IPS DF 4.7 (cell line): ENCODE data around the gene CCDC85B.
A peak's percentile ranks its signal among the peaks of the same experiment; 100 is the strongest.

Source experiments
- DNase-seq: peaks from one replicate; pipeline ENCODE4 v3.0.0-alpha.2; 2013; ENCODE audit warnings: low spot score; ENCODE audit errors: extremely low read depth

CCDC85B gene

DNA sequence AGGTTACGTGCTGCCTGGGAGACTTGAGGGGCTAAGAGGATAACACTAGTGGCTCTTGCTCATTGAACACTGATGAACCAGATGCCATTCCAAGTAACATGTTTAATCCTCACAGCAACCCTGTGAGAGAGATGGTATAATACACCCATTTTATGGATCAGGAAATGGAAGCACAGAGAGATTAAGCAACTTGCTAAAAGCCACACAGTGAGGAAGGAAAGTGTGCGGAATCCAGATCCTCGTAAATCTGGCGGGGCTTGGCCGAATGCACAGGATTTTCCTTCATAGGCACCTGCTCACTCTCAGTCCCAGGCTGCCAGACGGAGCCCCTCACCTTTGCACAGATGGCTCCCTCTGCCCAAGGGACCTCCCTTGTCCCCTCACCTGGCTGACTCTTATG is 17.4 kb downstream of the CCDC85B start:
- DNase-seq = no peak

DNA sequence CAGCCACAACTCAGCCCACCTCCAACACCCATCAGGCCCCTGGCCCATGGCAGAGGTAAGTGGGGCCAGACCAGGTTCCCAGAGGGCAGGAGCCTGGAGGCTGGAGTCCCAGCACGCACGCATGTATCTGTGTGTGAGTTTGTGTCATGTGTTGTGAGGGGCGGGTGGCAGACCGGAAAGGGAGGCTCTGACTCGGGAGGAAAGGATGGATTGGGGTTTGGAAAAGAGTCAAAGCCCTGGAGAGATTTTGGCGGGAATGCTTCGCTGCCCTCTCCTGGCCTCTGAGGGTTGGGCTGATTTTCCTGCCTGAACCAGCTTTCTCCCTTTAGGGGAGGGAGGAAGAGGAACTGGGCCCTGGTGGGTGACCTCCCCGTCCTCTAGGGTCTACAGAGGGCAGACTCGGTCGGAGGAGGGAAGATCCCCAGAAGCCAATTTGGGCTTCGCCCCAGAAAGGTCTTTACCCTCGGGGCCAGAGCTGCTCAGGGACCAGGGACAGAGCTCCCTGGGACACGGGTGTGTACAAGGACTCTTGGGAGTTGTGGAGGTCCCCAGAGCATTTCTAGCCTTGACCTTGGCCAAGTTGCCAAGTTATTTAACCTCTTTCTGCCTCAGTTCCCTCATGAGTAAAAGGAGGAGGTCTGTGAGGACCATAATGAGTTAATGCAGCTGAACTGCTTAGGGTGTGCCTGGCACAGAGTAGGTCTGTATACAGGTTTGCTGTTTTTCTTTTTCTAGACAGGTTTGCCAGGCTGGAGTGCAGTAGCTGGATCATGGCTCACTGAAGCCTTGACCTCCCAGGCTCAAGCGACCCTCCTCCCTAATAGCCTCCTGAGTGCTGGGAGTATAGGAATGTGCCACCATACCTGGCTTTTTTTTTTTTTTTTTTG is 21.5 kb downstream of the CCDC85B start:
- no peak for DNase-seq

DNA sequence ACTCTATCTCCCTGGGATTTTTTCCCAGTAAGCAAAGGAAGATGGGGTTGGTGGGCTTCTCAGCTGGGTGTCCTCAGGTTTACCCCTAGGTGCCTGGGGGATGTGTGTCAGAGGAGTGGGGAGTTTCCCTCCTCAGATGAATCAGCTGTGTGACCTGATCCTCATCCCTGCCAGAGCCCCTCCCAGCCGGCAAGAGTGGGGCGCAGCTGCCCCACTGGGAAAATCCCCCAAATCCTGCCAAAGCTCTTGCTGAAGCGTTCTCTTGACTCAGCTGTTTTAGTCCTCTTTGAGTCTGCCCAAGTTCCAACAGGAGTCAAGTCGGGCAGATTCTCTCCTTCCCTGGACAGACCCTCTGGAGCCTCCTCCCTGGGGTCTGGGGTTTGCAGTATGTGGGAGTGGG is 22.4 kb downstream of the CCDC85B start:
- DNase-seq = no peak

DNA sequence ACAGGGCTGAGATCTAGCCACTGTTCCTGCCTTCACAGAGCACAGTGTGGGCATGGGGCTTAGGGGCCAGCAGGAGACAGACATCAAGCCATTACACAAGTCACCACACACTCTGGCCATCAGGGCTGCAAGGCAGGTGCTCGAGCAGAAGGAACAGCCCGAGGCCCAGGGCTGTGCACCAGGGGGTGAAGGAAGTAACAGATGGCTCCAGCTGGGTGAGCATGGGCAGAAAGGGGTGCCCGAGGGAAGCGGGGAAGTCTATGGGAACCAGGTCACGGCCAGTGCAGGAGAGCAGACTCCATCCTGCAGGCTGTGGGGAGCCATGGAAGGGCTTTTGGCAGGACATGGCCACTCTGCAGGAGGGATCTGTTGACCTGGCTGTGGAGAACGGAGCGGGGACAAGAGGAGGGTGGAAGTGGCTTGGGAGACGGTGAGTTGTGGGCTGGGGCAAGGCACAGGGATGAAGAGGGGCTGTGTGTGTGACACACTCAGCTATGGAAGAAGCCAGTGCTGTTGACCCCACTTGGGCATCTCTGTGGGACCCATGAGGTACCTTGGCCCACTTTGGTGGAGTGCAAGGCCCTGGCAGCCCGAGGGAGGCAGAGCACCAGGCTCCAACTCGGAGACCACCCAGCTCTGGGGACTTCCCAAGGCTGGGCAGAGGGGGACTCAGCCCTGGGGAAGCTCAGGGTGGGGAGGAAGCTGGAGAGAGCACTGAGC is 24.8 kb downstream of the CCDC85B start:
- DNase-seq = no peak

DNA sequence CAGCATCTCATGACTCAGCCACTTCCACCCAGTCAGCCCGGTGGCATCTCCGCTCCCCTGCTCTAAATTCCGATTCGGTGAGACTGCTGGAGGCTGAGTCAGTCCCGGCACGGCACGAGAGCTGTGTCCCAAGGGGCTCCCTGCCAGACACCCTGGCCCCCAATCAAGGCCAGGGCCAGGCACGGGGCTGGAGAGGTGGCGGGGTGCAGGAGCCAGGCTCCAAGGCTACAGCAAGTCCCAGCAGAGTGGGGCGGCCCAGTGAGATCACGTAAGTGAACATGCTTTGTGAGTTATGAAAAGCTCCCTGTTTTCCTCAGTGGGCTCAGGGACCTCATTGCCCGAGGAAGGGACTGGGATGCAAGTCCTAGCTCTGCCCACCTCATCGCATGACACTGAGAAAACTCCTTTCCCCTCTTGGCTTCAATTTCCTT is 25.4 kb downstream of the CCDC85B start:
- no peak for DNase-seq

DNA sequence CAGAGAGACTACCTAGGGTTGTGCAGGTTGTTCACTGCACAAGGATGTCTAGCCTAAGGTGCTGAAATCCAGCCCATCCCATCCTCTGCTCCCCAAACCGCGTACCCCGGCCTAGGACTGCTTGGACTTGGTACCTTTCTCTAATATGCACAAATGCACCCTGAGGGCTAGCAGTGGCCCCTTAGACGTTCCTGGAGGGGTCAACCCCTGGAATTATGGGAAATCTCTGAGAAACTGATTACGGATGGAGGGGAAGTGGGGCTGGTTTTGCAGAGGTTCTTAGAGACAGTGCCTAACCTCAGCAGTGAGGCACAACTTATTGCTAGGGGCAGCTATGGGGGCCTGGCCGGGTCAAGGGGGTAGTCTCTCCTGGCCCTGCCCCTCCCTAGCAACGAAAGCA is 25.9 kb downstream of the CCDC85B start:
- no peak for DNase-seq

DNA sequence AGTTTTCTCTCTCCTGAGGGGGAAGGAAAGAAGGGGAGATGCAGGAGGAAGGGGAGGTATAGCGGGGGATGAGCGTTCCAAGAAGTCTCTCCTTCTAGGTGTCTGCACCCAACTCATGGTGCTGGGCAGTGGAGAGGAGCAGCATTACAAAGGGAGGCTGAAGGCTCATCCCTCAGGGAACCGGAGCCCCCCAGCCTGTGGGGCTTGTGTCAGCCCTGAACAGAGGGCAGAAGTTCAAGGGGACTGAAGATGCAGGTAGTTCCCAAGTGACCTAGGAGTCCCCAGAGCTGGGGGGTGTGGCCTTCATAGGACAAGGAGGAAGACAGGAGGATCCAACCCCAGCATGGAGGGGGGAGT is 26.6 kb downstream of the CCDC85B start:
- no peak for DNase-seq

DNA sequence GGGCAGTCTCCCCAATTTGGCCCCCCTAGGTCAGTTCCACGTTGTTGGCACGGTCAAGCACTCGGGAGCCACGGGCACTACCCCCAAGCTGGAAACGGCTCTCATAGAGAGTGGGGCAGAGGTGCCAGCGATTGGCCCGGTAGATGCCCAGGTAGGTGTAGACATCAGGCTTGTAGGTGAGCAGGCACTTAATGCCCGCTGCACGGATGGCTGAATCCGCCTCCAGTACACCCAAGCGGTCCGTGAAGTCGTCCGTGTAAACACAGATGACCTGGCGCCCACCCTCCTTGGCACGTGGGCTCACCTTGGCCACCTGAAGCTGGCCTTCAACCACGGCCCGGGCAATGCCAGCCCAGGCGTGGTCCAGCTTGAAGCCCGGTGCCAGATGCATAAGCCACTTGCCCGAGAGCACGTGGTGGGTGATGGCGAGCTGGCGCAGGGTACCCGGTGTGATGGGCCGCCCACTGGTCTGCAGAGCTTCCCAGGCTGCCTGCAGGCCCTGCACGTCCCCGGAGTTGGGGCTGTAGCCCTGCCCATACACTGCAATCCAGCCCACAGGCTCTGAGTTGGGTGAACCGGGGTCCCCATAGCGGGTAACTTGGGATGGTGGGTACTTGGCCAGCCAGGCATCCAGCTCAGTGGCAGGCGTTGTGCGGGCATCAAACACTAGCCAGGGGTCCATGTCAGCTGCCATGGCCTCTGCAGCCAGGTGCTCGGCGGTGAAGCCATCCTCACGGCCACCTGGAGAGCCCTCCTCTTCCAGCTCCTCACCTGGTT is 27.1 kb downstream of the CCDC85B start:
- DNase-seq = no peak

DNA sequence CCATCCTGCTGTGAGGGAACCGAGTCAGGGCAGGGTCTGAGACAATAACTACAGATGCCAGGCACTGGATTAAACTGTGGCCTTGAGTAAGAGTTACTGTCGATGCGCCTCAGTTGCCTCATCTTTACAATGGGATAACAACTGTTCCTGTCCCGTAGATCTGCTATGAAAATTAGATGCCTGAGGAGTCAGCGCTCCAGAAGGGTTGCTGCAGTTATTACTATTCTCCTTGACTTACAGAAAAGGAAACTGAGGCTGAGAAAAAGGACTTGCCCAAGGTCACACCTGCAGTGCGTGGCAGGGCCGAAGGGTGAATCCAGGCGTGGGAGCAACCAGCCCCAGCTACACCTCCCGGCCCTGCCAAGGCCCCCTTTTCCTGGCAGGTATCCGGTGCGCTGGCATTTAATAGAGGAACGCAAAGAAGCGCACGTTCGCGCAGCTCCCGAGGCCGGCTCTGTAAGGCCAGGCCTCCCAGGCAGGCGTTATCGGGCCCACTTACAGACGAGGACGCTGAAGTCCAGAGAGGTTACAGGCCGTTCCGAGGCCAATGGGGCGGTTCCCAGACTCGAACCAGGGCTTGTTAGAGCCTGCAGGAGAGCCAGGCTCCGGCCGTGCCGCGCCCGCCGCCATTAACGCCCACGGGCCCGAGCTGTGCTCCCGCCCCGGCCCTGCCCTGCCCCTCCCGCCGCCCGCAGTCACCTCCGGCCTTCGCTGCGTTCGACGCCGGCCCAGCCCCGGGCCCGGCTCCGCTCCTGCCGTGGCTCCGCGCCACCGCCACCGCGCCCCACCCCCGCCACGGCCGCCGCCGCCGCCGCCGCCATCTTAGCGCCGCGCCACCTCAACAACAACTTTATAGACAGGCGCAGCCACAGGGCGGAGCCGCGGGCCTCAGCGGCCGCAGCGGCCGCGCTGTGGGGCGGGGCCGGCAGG is 28.0 kb downstream of the CCDC85B start, which contains the start of gene C11orf68:
Gene C11orf68, minus strand, starts transcription at position 852 of the 930 bp plus-strand sequence. Its CDS starts 31 bp downstream, at position 821.
- no peak for DNase-seq

DNA sequence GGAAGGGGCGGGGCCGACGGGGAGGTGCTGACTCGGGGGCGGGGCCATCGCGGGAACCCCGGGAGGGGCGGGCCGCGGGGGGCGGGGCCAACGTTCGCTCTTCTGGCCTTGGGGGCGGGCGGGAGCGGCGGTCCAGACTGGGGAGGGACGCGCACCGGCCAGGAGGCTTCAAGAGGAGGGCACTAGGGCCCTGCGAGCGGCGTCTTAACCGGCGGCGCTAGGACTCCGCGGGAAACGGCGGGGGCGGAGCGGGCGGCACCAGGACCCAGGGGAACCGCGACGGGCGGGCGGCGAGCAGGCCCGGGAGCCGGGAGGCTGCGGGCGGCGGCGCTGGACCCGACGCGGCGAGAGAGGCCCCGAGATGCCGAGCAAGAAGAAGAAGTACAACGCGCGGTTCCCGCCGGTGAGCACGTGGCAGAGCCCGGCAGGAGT is 28.7 kb downstream of the CCDC85B start, which contains the start of gene DRAP1:
Gene DRAP1, plus strand, starts transcription at position 286 of the 432 bp plus-strand sequence. Its CDS starts 76 bp downstream, at position 362.
- peak; percentile 56 for DNase-seq

DNA sequence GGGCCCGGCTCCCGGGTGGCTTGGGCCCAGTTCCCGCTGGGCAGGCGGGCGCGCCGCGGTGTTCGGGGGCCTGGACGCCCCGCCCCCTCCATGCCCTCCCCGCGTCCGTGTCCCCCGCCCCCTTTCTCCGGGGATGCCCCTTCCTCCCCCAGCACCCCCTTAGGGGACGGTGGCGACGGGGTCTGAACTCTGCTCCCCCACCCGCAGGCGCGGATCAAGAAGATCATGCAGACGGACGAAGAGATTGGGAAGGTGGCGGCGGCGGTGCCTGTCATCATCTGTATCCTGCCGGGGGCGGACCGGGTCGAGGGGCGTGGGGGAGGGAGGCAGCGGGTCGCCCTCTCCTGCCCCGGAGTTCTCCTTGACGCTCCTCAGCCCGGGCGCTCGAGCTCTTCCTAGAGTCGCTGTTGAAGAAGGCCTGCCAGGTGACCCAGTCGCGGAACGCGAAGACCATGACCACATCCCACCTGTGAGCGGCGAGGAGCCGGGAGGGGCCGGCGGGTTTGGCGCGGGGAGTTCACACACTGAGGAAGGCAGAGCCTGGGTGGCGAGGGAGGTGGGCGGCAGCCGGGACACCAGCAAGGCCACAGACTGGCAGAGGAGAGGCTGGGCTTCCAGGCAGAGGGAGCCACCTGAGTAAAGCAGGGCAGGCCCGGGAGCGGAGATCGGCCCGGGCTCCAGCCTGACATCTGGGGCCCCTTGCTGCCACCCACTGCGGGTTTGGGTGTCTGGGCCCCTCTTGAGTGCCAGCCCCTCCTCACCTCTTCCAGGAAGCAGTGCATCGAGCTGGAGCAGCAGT is 29.3 kb downstream of the CCDC85B start:
- no peak for DNase-seq

DNA sequence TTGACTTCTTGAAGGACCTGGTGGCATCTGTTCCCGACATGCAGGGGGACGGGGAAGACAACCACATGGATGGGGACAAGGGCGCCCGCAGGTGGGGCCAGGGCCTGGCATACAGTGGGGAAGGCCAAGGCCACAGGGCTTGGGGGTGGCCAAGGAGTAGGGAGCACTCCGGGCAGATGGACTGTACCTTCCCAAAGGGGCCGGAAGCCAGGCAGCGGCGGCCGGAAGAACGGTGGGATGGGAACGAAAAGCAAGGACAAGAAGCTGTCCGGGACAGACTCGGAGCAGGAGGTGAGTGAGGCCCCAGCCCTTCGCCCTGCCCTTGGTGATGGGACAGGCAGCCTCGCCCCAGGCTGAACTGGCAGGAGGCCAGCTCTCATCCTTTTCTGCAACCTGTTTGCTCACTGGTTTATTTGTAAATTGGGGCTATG is 29.9 kb downstream of the CCDC85B start:
- no peak for DNase-seq

DNA sequence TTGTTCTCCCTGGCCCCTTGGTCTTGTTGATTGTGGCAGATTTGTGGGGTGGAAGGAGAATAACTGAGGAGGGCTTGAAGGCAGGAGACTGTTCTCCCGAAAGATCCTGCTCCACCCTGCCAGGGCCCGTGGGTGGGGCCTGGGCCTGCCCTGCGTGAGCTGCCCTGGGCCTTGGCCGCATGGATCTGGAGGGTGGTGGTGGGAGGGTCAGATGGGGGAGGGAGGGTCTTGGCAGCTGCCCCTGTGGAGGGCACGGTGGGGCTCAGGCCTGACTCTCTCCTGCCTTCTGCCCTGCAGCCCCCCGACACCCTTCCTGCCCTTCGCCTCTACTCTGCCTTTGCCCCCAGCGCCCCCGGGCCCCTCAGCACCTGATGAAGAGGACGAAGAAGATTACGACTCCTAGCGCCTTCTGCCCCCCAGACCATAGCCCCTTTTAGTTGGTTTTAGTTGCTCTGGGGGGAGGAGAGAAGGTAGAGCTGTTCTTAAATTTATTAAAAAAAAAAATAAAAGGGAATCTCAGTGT is 30.6 kb downstream of the CCDC85B start:
- DNase-seq = no peak

DNA sequence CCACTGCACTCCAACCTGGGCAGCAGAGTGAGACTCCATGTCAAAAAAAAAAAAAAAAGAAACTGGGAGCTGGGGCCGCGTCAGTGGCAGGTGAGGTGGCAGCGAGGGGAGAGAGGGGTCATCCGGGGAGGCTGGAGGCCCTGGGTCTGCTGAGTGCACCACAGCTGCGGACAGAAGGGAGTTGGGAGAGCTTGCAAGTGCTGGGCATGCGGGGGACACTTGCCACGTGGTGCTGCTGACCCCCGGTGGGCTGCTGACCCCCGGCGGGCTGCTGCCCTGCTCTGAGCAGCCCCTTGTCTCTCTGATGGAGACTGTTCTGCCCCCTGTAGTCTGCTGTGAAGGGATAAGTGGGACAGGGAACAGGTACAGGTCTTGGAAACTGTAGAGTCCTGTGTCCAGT is 31.4 kb downstream of the CCDC85B start:
- DNase-seq = no peak

DNA sequence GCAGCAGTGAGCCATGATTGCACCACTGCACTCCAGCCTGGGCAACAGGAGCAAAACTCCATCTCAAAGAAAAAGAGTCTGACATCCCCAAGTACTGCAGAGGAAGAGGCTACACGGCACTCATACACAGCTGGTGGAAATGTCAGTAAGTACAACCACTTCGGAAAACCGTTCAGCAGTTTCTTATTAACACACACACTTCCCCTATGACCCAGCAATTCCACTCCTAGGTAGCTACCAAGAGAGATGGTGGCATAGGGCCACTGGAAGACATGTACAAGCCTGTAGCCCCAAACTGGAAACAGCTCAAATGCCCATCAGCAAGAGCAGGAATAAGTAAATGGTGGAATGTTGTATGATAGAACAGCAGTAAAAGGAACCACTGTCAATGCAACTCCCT is 32.1 kb downstream of the CCDC85B start:
- DNase-seq = no peak

DNA sequence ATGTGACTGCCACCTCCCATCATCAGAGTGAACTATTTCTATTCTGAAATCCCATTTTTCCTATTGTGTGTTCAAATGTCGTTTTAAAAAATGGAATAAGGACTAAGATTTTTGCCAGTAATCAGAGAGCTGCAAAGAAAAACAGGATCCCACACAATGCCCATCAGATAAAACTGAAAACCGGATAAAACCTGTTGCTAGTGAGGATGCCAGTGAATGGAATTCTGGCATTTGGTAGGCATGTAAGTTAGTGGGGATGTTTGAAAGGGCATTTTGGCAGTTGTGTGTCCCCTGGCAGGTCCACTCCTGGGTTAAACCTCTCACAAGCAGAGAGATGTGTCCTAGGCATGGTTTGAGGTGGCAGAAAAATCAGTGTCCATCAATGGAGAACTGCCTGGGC is 34.9 kb downstream of the CCDC85B start:
- no peak for DNase-seq

DNA sequence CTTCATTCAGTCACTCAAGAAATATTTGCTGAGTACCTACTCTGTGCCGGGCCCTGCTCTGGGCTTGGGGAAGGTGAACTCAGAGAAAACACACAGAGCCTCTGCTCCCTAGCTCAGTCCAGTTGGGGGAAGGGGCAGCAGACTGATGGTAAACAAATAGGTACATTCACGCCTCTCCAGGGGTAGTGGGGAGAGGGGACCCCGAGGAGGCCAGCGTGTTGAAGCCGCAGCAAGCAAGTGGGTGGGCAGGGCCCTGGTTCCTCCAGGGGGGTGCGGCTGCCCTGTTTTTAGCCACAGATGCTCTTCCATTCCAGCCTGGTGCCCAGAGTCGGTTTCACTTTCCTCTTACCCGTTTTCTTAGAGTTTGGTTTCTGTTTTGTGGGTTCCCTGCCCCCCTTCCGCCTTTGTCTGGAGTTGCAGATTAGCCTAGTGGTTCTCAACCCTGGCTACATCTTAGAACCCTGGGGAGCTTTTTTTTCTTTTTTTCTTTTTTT is 37.5 kb downstream of the CCDC85B start:
- no peak for DNase-seq

DNA sequence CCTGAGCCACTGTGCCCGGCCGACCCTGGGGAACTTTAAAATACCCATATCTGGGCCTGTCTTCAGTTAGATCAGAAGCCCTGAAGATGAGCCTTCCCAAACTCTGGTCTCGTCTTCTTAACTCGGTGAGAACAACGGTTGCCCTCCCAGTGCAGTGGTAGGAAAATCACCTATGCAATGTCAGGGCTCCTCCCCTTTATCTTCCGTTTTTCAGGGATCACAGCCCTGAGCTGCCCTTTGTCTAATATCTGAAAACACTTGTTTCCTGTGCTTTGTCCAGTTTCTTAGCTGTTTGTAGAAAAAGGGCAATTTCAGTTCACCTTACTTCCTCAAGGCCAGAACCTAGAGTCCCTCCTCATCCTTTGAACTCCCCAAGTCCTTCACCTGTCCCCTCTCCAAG is 38.2 kb downstream of the CCDC85B start:
- no peak for DNase-seq
